Vagina (tissue), 2 donors: Measurements from ENCODE around the gene NSFL1C.

Experiments used
- CTCF ChIP-seq, 3 experiments: fragments of 450-650 bp in 2 of 3; fragments of 200-600 bp in 1 of 3; sonication (generic) in 1 of 3; IDR thresholded peaks; one replicate each; pipeline ENCODE4 v1.5.1; 2017 to 2019; ENCODE audit warnings: antibody characterized with exemption in 3 of 3, mild to moderate bottlenecking in 2 of 3, moderate library complexity in 2 of 3
- POLR2A ChIP-seq, 2 donors: fragments of 450-650 bp; IDR thresholded peaks; one replicate each; pipeline ENCODE4 v1.6.1; 2017; ENCODE audit warnings: antibody characterized with exemption in 2 of 2, mild to moderate bottlenecking in 2 of 2, moderate library complexity in 2 of 2
- POLR2AphosphoS5 ChIP-seq, 2 donors: sonication (generic); formaldehyde crosslinking; IDR thresholded peaks; one replicate each; pipeline ENCODE4 v1.9.0; 2017; ENCODE audit warnings: antibody characterized with exemption in 2 of 2, mild to moderate bottlenecking in 2 of 2, low read depth in 1 of 2; ENCODE audit not compliant: insufficient read depth in 1 of 2

GRCh38 chr20:1479831-1480595, 13.4 kb upstream of the NSFL1C start:
- TF ChIP-seq CTCF (IDR thresholded peaks at IDR 0.05) (no peak), POLR2A (IDR thresholded peaks at IDR 0.05) (no peak), POLR2AphosphoS5 (IDR thresholded peaks at IDR 0.05; ENCODE audit: insufficient read depth in 1 of 2, low read depth in 1 of 2) (no peak)
